AG09319 (cell line): ENCODE measurements around the gene VANGL1.

ENCODE experiments used
- DNase-seq: peaks from one replicate; pipeline ENCODE4 v3.0.0-alpha.2; 2010; ENCODE audit warnings: low read depth; ENCODE audit errors: extremely low read depth
- CTCF ChIP-seq: IDR thresholded peaks from 2 replicates; pipeline ENCODE4 v1.5.1; 2011; ENCODE audit warnings: low read depth, mild to moderate bottlenecking, inconsistent platforms, low read length, moderate library complexity

The VANGL1 gene

GRCh38 chr1:115705085-115705951, 63.5 kb downstream of the VANGL1 start:
- DNase-seq, result no peak
- TF ChIP-seq CTCF, result no peak

GRCh38 chr1:115705963-115706362, 64.2 kb downstream of the VANGL1 start:
- no peak for DNase-seq
- no peak for TF ChIP-seq CTCF

GRCh38 chr1:115706587-115707425, 65.0 kb downstream of the VANGL1 start:
- TF ChIP-seq CTCF, result peak; percentile 57
- peak; percentile 14 for DNase-seq

- TF ChIP-seq CTCF, result no peak
- DNase-seq, result no peak
Observed at GRCh38 chr1:115710859-115711624, 69.3 kb downstream of the VANGL1 start.

GRCh38 chr1:115712911-115713609, 71.3 kb downstream of the VANGL1 start:
- no peak for DNase-seq
- no peak for TF ChIP-seq CTCF

- no peak for DNase-seq
- TF ChIP-seq CTCF, result no peak
Observed at GRCh38 chr1:115713906-115714305, 72.1 kb downstream of the VANGL1 start.
